Measurements from ENCODE around the gene PTPRT.

DNA sequence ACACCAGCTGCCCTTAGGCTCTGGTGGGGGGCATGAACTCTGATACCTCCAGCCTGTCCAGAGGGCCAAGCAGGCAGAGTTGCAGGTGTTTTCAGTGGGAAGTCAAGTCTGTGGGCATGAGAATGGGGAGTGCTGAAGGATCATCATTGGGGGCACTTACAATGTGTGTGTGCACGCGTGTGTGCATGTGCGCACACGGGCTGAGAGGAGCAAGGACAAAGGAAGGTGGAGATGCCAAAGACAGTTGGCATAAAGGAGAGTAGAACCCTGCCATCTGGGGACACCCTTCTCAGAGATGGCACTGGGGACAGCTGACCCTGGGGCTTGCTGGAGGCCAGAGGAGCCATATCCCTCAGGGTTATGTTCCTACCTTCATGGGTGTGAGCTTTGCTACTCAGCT, 1163.1 kb downstream of the PTPRT start:
- TF ChIP-seq, protein P1, sequence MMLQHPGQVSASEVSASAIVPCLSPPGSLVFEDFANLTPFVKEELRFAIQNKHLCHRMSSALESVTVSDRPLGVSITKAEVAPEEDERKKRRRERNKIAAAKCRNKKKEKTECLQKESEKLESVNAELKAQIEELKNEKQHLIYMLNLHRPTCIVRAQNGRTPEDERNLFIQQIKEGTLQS (IDR thresholded peaks at IDR 0.05) = no peak
- TF ChIP-seq, protein P2, sequence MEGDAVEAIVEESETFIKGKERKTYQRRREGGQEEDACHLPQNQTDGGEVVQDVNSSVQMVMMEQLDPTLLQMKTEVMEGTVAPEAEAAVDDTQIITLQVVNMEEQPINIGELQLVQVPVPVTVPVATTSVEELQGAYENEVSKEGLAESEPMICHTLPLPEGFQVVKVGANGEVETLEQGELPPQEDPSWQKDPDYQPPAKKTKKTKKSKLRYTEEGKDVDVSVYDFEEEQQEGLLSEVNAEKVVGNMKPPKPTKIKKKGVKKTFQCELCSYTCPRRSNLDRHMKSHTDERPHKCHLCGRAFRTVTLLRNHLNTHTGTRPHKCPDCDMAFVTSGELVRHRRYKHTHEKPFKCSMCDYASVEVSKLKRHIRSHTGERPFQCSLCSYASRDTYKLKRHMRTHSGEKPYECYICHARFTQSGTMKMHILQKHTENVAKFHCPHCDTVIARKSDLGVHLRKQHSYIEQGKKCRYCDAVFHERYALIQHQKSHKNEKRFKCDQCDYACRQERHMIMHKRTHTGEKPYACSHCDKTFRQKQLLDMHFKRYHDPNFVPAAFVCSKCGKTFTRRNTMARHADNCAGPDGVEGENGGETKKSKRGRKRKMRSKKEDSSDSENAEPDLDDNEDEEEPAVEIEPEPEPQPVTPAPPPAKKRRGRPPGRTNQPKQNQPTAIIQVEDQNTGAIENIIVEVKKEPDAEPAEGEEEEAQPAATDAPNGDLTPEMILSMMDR (IDR thresholded peaks at IDR 0.05; ENCODE audit: low read depth, low read length, missing input control) = no peak
- TF ChIP-seq, protein P3, sequence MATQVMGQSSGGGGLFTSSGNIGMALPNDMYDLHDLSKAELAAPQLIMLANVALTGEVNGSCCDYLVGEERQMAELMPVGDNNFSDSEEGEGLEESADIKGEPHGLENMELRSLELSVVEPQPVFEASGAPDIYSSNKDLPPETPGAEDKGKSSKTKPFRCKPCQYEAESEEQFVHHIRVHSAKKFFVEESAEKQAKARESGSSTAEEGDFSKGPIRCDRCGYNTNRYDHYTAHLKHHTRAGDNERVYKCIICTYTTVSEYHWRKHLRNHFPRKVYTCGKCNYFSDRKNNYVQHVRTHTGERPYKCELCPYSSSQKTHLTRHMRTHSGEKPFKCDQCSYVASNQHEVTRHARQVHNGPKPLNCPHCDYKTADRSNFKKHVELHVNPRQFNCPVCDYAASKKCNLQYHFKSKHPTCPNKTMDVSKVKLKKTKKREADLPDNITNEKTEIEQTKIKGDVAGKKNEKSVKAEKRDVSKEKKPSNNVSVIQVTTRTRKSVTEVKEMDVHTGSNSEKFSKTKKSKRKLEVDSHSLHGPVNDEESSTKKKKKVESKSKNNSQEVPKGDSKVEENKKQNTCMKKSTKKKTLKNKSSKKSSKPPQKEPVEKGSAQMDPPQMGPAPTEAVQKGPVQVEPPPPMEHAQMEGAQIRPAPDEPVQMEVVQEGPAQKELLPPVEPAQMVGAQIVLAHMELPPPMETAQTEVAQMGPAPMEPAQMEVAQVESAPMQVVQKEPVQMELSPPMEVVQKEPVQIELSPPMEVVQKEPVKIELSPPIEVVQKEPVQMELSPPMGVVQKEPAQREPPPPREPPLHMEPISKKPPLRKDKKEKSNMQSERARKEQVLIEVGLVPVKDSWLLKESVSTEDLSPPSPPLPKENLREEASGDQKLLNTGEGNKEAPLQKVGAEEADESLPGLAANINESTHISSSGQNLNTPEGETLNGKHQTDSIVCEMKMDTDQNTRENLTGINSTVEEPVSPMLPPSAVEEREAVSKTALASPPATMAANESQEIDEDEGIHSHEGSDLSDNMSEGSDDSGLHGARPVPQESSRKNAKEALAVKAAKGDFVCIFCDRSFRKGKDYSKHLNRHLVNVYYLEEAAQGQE (IDR thresholded peaks at IDR 0.05) = no peak
- TF ChIP-seq GABPA (IDR thresholded peaks at IDR 0.05 in 1 of 2, conservative IDR thresholded peaks at IDR 0.05 in 1 of 2) = no peak
- TF ChIP-seq, protein P4, sequence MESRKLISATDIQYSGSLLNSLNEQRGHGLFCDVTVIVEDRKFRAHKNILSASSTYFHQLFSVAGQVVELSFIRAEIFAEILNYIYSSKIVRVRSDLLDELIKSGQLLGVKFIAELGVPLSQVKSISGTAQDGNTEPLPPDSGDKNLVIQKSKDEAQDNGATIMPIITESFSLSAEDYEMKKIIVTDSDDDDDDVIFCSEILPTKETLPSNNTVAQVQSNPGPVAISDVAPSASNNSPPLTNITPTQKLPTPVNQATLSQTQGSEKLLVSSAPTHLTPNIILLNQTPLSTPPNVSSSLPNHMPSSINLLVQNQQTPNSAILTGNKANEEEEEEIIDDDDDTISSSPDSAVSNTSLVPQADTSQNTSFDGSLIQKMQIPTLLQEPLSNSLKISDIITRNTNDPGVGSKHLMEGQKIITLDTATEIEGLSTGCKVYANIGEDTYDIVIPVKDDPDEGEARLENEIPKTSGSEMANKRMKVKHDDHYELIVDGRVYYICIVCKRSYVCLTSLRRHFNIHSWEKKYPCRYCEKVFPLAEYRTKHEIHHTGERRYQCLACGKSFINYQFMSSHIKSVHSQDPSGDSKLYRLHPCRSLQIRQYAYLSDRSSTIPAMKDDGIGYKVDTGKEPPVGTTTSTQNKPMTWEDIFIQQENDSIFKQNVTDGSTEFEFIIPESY (IDR thresholded peaks at IDR 0.05) = no peak
- TF ChIP-seq TAF1 (conservative IDR thresholded peaks at IDR 0.05) = no peak
- TF ChIP-seq, protein P5, sequence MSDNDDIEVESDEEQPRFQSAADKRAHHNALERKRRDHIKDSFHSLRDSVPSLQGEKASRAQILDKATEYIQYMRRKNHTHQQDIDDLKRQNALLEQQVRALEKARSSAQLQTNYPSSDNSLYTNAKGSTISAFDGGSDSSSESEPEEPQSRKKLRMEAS (IDR thresholded peaks at IDR 0.05) = no peak
- TF ChIP-seq HNF4A (conservative IDR thresholded peaks at IDR 0.05) = no peak

Data from liver (tissue), 3 donors.